Mucosa of rectum (tissue), 2 donors: Measurements from ENCODE around the gene ATRNL1.

Source experiments
- H3K27ac ChIP-seq, 2 donors: one replicate each; pipeline ENCODE4 v1.7.0; 2013; ENCODE audit warnings: inconsistent platforms in 2 of 2, low read depth in 2 of 2, low read length in 2 of 2
- H3K27me3 ChIP-seq, 2 donors: one replicate each; pipeline ENCODE4 v1.7.0; 2013; ENCODE audit warnings: low read length in 2 of 2; ENCODE audit not compliant: control insufficient read depth in 2 of 2, insufficient read depth in 2 of 2
- H3K36me3 ChIP-seq, 2 donors: one replicate each; pipeline ENCODE4 v1.7.0; 2013; ENCODE audit warnings: low read length in 2 of 2; ENCODE audit not compliant: control insufficient read depth in 2 of 2, insufficient read depth in 2 of 2
- H3K4me1 ChIP-seq, 2 donors: one replicate each; pipeline ENCODE4 v1.7.0; 2013; ENCODE audit warnings: low read length in 2 of 2, mild to moderate bottlenecking in 1 of 2; ENCODE audit not compliant: control insufficient read depth in 2 of 2, insufficient read depth in 2 of 2
- H3K4me3 ChIP-seq, 2 donors: one replicate each; pipeline ENCODE4 v1.7.0; 2013; ENCODE audit warnings: low read length in 2 of 2
- H3K9ac ChIP-seq, 2 donors: one replicate each; pipeline ENCODE4 v1.7.0; 2013; ENCODE audit warnings: low read length in 2 of 2, low read depth in 1 of 2, mild to moderate bottlenecking in 1 of 2
- H3K9me3 ChIP-seq, 2 donors: one replicate each; pipeline ENCODE4 v1.7.0; 2013; ENCODE audit warnings: low read length in 2 of 2; ENCODE audit not compliant: control insufficient read depth in 2 of 2
- donor health status: healthy.
- donor health status: Normal muscosa, but diverticular disease.

The ATRNL1 gene

DNA sequence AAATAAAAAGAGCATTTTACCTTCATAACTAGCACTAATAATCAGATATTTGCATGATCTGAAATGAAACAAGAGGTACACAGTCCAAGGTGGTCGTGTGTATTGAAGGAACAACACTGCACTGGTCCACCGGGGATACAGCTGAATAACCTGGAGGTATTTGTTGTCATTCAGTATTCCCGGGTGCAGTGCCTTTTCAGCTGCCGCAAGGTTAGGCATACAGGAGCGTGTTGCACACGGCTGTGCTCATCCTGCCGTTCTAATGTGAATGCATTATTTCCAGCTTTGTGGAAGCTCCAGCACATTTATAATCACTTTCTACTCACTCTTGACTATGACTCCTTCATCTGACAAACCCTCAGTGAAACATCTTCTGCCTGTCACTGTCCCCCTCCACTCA, 802.0 kb downstream of the ATRNL1 start:
- Histone ChIP-seq H3K9me3 (no peaks in the 10 kb centered on the region), H3K9ac (no peak overlapping the region), H3K27me3 (no peaks in the 10 kb centered on the region)

GRCh38 chr10:115898242-115898641, 805.1 kb downstream of the ATRNL1 start:
- Histone ChIP-seq H3K36me3 (no peaks in the 10 kb centered on the region), H3K4me1 (no peaks in the 10 kb centered on the region), H3K27me3 (no peaks in the 10 kb centered on the region), H3K9me3 (no peaks in the 10 kb centered on the region), H3K9ac (no peak overlapping the region), H3K27ac (no peak overlapping the region), H3K4me3 (no peak overlapping the region)

More for the DNA sequence above, 802.0 kb downstream of the ATRNL1 start:
- H3K27ac ChIP-seq, result no peak overlapping the region
- no peaks in the 10 kb centered on the region for H3K4me1 ChIP-seq
- no peak overlapping the region for H3K4me3 ChIP-seq
- H3K36me3 ChIP-seq, result no peaks in the 10 kb centered on the region

DNA sequence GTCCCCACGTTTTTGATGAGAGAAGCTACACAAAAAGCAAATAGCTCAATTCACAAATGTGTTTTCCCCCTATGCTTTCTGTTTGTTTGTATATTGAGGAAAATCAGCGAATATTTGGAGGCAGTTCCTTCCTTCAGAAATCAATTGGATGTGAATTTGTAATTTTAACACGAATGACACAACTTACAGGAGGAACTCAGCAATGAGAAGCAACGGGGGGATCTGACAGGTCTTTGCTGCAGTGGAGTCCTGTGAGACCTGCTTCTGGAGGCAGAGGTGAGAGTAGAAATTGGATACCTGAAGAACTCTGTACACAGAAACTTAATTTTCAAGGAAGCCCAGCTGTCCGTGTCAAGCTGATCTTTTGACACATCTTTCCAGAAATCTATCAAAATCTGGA, 809.4 kb downstream of the ATRNL1 start:
- no peaks in the 10 kb centered on the region for H3K4me1 ChIP-seq
- H3K9ac ChIP-seq, result no peak overlapping the region
- H3K9me3 ChIP-seq, result no peaks in the 10 kb centered on the region
- H3K27ac ChIP-seq, result no peak overlapping the region
- no peak overlapping the region for H3K4me3 ChIP-seq
- no peaks in the 10 kb centered on the region for H3K36me3 ChIP-seq
- no peaks in the 10 kb centered on the region for H3K27me3 ChIP-seq

DNA sequence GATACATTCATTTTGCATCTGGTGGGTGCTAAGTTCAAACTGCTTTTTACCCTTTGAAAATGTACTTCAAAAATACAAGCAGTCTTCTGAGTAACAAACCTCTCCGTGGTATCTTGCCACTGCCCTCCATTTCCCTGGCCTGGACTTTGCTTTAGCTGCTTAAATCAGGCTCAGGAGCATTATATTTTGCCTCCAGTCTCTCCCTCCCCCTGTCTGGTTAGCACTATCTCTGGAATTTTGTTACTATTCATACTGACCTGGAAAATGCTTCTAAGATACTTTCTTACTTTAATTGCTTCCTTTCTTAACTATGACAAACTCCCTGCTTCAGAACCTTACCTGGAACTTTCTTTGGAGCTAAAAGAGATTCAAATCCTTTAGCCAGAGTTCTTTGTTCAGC, 810.0 kb downstream of the ATRNL1 start:
- Histone ChIP-seq H3K27me3 (no peaks in the 10 kb centered on the region), H3K36me3 (no peaks in the 10 kb centered on the region), H3K4me3 (no peak overlapping the region), H3K27ac (no peak overlapping the region), H3K9me3 (no peaks in the 10 kb centered on the region), H3K9ac (no peak overlapping the region), H3K4me1 (no peaks in the 10 kb centered on the region)

DNA sequence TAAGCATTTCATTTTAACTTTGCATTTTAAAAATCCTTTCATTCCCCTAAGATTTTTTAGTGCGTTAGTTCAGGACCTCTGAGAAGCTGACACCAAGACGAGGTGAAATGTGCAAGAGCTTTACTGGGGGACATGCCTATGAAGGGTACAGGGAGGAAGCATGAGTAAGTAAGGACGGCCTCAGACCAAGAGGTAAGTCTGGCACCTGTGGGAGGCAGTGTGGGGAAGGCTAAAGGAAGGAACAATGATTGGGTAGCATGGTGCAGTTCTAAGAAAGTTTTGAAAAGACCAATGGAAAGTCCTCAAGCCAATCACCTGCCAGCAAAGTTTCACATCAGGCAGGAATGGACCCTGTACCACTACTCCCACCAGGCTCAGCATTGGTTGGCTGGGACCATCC, 810.7 kb downstream of the ATRNL1 start:
- no peak overlapping the region for H3K27ac ChIP-seq
- no peaks in the 10 kb centered on the region for H3K9me3 ChIP-seq
- no peaks in the 10 kb centered on the region for H3K4me1 ChIP-seq
- H3K9ac ChIP-seq, result no peak overlapping the region
- no peaks in the 10 kb centered on the region for H3K36me3 ChIP-seq
- H3K4me3 ChIP-seq, result no peak overlapping the region
- no peaks in the 10 kb centered on the region for H3K27me3 ChIP-seq

DNA sequence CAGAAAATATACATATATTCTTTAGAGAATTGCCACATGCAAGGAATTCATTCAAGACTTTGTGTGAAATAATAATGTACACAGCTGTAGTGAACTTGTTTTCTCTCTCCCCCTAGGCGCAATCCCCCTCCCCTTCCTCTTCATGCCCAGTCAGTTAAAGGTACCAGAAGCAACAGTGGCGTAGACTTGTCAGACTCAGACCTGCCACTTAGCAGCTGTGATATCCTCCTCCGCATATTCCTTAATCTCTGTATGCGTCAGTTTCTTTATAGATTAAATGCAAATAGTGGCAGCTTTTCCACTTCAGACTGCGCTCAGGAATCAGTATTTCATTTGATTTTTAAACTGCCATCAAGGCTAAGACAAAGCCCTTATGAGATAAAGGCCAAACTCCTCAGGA, 815.9 kb downstream of the ATRNL1 start:
- Histone ChIP-seq H3K4me1 (no peaks in the 10 kb centered on the region), H3K27ac (no peak overlapping the region), H3K27me3 (no peaks in the 10 kb centered on the region), H3K4me3 (no peak overlapping the region), H3K9ac (no peak overlapping the region), H3K36me3 (no peaks in the 10 kb centered on the region), H3K9me3 (no peaks in the 10 kb centered on the region)

DNA sequence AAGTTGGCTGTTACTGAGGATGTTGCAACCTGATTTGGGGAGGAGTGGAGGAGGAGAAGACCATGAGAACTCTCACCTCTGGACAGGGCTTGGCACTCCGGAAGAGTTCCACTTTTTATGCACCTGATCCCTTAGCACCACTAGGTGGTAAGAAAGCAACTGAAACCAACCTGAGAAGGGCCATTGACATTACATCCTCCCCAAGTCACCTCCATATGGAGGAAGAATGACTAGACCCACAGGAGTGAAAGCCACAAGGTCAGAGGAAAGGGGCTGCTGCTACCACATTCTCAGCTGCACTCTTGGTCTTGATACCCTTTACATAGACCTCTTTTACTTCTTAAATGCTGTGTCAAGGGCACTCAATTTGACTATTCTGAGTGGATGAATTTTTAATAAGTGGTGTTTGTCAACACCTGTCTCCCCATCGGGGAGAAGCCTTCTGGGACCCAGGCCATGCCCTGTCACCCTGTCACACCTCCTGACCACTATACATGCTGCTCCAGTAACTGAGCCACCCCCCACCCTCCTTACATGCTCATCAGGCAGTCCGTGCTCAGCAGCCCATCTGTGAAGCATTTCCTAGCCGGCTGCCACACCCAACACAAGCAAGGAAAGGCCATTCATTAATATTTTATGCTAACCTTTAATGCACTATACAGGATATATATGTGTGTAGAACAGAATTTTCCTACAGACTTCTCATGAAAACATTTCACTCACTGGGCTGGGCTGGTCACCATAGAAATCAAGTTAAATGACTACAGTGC, 817.0 kb downstream of the ATRNL1 start:
- H3K9me3 ChIP-seq, result no peaks in the 10 kb centered on the region
- no peak overlapping the region for H3K9ac ChIP-seq
- H3K4me1 ChIP-seq, result no peaks in the 10 kb centered on the region
- H3K27ac ChIP-seq, result no peak overlapping the region
- no peaks in the 10 kb centered on the region for H3K36me3 ChIP-seq
- no peak overlapping the region for H3K4me3 ChIP-seq
- no peaks in the 10 kb centered on the region for H3K27me3 ChIP-seq

- no peak overlapping the region for H3K27ac ChIP-seq
- H3K9me3 ChIP-seq, result no peaks in the 10 kb centered on the region
- H3K27me3 ChIP-seq, result no peaks in the 10 kb centered on the region
- H3K4me3 ChIP-seq, result no peak overlapping the region
- no peaks in the 10 kb centered on the region for H3K4me1 ChIP-seq
- no peaks in the 10 kb centered on the region for H3K36me3 ChIP-seq
- no peak overlapping the region for H3K9ac ChIP-seq
These were observed 821.3 kb downstream of the ATRNL1 start for GRCh38 chr10:115914475-115914874.

GRCh38 chr10:115915429-115915828, 822.3 kb downstream of the ATRNL1 start:
- Histone ChIP-seq H3K9ac (no peak overlapping the region), H3K4me3 (no peak overlapping the region), H3K36me3 (no peaks in the 10 kb centered on the region), H3K27me3 (no peaks in the 10 kb centered on the region), H3K4me1 (no peaks in the 10 kb centered on the region), H3K9me3 (no peaks in the 10 kb centered on the region), H3K27ac (no peak overlapping the region)

GRCh38 chr10:115918812-115919211, 825.6 kb downstream of the ATRNL1 start:
- H3K9me3 ChIP-seq, result no peaks in the 10 kb centered on the region
- no peaks in the 10 kb centered on the region for H3K4me1 ChIP-seq
- H3K36me3 ChIP-seq, result no peaks in the 10 kb centered on the region
- no peak overlapping the region for H3K4me3 ChIP-seq
- H3K27ac ChIP-seq, result no peak overlapping the region
- H3K27me3 ChIP-seq, result no peaks in the 10 kb centered on the region
- H3K9ac ChIP-seq, result no peak overlapping the region
